Measurements from ENCODE around the gene BCR.

DNA sequence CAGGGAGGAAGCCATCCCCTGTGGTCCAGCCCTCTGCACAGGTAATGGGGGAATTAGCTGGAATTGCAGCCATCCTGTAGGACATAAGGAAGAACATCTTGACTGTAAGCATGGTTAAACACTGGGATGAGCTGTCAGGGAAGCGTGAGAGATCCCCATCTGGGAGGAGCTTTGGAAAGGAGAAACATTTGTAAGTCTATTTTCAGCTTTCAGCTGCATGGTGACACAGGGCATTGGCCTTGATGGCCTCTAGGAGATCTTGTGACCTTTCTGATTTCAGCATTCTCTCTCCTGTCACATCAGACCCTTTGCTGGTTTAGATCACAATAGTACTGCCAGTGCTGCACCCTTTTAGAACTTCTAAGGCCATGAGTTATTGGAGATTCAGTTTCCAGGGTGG is 47.1 kb downstream of the BCR start:
- TF ChIP-seq, protein P1, sequence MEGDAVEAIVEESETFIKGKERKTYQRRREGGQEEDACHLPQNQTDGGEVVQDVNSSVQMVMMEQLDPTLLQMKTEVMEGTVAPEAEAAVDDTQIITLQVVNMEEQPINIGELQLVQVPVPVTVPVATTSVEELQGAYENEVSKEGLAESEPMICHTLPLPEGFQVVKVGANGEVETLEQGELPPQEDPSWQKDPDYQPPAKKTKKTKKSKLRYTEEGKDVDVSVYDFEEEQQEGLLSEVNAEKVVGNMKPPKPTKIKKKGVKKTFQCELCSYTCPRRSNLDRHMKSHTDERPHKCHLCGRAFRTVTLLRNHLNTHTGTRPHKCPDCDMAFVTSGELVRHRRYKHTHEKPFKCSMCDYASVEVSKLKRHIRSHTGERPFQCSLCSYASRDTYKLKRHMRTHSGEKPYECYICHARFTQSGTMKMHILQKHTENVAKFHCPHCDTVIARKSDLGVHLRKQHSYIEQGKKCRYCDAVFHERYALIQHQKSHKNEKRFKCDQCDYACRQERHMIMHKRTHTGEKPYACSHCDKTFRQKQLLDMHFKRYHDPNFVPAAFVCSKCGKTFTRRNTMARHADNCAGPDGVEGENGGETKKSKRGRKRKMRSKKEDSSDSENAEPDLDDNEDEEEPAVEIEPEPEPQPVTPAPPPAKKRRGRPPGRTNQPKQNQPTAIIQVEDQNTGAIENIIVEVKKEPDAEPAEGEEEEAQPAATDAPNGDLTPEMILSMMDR (IDR thresholded peaks at IDR 0.05), result no peak
- TF ChIP-seq POLR2A (IDR thresholded peaks at IDR 0.05), result no peak
